ENCODE data around the gene LIMS2.

The LIMS2 gene

GRCh38 chr2:127591221-127591923, 84.0 kb downstream of the LIMS2 start:
- TF ChIP-seq CTCF (conservative IDR thresholded peaks at IDR 0.05; ENCODE audit: low read length) (peak; percentile 99), EZH2phosphoT487 (IDR thresholded peaks at IDR 0.05; ENCODE audit: borderline replicate concordance) (no peak)
- Histone ChIP-seq H3K9ac (ENCODE audit: low read depth, low read length, poor library complexity, severe bottlenecking) (peak overlapping the region; percentile 29), H3K4me3 (ENCODE audit: low read length, poor library complexity, severe bottlenecking) (no peak overlapping the region)

GRCh38 chr2:127590386-127591190, 84.7 kb downstream of the LIMS2 start:
- no peaks in the 10 kb centered on the region for H4K20me1 ChIP-seq (ENCODE audit: insufficient read depth, low read length, poor library complexity, severe bottlenecking)
- H3K36me3 ChIP-seq (ENCODE audit: insufficient read depth, low read length) = no peaks in the 10 kb centered on the region
- H3K79me2 ChIP-seq (ENCODE audit: insufficient read depth, low read length) = no peaks in the 10 kb centered on the region
- no peaks in the 10 kb centered on the region for H3K9me2 ChIP-seq (replicated peaks; ENCODE audit: low read depth, low read length)
- H3K4me1 ChIP-seq (ENCODE audit: insufficient read depth, low read length, poor library complexity, severe bottlenecking) = peaks cover 8% of the 10 kb centered on the region
- TF ChIP-seq CTCF (conservative IDR thresholded peaks at IDR 0.05; ENCODE audit: low read length) = no peak
- no peak for TF ChIP-seq EZH2phosphoT487 (IDR thresholded peaks at IDR 0.05; ENCODE audit: borderline replicate concordance)
- H2AFZ ChIP-seq (ENCODE audit: low read length) = peak overlapping the region; percentile 90; the same call in 1 of the 2 replicates
- no peak overlapping the region for H3K9ac ChIP-seq (ENCODE audit: low read depth, low read length, poor library complexity, severe bottlenecking)
- H3K4me2 ChIP-seq (ENCODE audit: low read depth, low read length, poor library complexity, severe bottlenecking) = no peak overlapping the region
- H3K27me3 ChIP-seq (ENCODE audit: insufficient read depth, low read length, poor library complexity, severe bottlenecking) = no peaks in the 10 kb centered on the region
- H3F3A ChIP-seq (ENCODE audit: low read depth) = no peaks in the 10 kb centered on the region
- no peaks in the 10 kb centered on the region for H3K9me3 ChIP-seq (ENCODE audit: insufficient read depth, low read depth, low read length)
- no peak overlapping the region for H3K4me3 ChIP-seq (ENCODE audit: low read length, poor library complexity, severe bottlenecking)

More at GRCh38 chr2:127591221-127591923, 84.0 kb downstream of the LIMS2 start:
- H3K9me3 ChIP-seq (ENCODE audit: insufficient read depth, low read depth, low read length) = no peaks in the 10 kb centered on the region
- H3K27me3 ChIP-seq (ENCODE audit: insufficient read depth, low read length, poor library complexity, severe bottlenecking) = no peaks in the 10 kb centered on the region
- H3F3A ChIP-seq (ENCODE audit: low read depth) = no peaks in the 10 kb centered on the region
- peaks cover 8% of the 10 kb centered on the region for H3K4me1 ChIP-seq (ENCODE audit: insufficient read depth, low read length, poor library complexity, severe bottlenecking)
- no peak overlapping the region for H3K4me2 ChIP-seq (ENCODE audit: low read depth, low read length, poor library complexity, severe bottlenecking)
- no peaks in the 10 kb centered on the region for H4K20me1 ChIP-seq (ENCODE audit: insufficient read depth, low read length, poor library complexity, severe bottlenecking)
- no peaks in the 10 kb centered on the region for H3K36me3 ChIP-seq (ENCODE audit: insufficient read depth, low read length)
- no peaks in the 10 kb centered on the region for H3K79me2 ChIP-seq (ENCODE audit: insufficient read depth, low read length)
- no peaks in the 10 kb centered on the region for H3K9me2 ChIP-seq (replicated peaks; ENCODE audit: low read depth, low read length)
- H2AFZ ChIP-seq (ENCODE audit: low read length) = peak overlapping the region; percentile 90

- Histone ChIP-seq H3K79me2 (ENCODE audit: insufficient read depth, low read length) (no peaks in the 10 kb centered on the region), H3K4me2 (ENCODE audit: low read depth, low read length, poor library complexity, severe bottlenecking) (no peak overlapping the region), H3K27me3 (ENCODE audit: insufficient read depth, low read length, poor library complexity, severe bottlenecking) (no peaks in the 10 kb centered on the region), H3K4me1 (ENCODE audit: insufficient read depth, low read length, poor library complexity, severe bottlenecking) (peaks cover 8% of the 10 kb centered on the region), H3K9me2 (replicated peaks; ENCODE audit: low read depth, low read length) (no peaks in the 10 kb centered on the region), H3K9me3 (ENCODE audit: insufficient read depth, low read depth, low read length) (no peaks in the 10 kb centered on the region), H4K20me1 (ENCODE audit: insufficient read depth, low read length, poor library complexity, severe bottlenecking) (no peaks in the 10 kb centered on the region), H2AFZ (ENCODE audit: low read length) (no peak overlapping the region), H3K36me3 (ENCODE audit: insufficient read depth, low read length) (no peaks in the 10 kb centered on the region), H3K9ac (ENCODE audit: low read depth, low read length, poor library complexity, severe bottlenecking) (no peak overlapping the region), H3K4me3 (ENCODE audit: low read length, poor library complexity, severe bottlenecking) (no peak overlapping the region), H3F3A (ENCODE audit: low read depth) (no peaks in the 10 kb centered on the region)
- TF ChIP-seq EZH2phosphoT487 (IDR thresholded peaks at IDR 0.05; ENCODE audit: borderline replicate concordance) (no peak), CTCF (conservative IDR thresholded peaks at IDR 0.05; ENCODE audit: low read length) (no peak)
Measured at GRCh38 chr2:127589841-127590240, 85.5 kb downstream of the LIMS2 start.

Data from Loucy (cell line).